Measurements from ENCODE around the gene NT5C3A. TPM values are rescaled to one million over a fixed set of nuclear protein-coding genes. Genes with fewer than 3 reads are reported as not detected.

NT5C3A gene
- total RNA-seq, result 10 to 100 TPM; 19.5 to 23.8 TPM
- 18.9 TPM for polyA plus RNA-seq (ENCODE audit: insufficient read depth, low read depth, low replicate concordance)
- long read RNA-seq, donor 1, transcript NT5C3A-201 (9 exons, 1,704 nt), result minor isoform, 10 of 23 reads
- long read RNA-seq, donor 1, transcript NT5C3A-204 (10 exons, 1,759 nt), result major isoform, 11 of 23 reads
- long read RNA-seq, donor 1, partial matches to known transcripts, result 0 of 23 reads
- long read RNA-seq, donor 1, other reads (novel, unspliced or antisense), result 0 of 23 reads
- long read RNA-seq, donor 2, transcript NT5C3A-204 (10 exons, 1,759 nt), result major isoform, 7 of 15 reads
- long read RNA-seq, donor 2, partial matches to known transcripts, result 0 of 15 reads
- long read RNA-seq, donor 2, other reads (novel, unspliced or antisense), result 0 of 15 reads

DNA sequence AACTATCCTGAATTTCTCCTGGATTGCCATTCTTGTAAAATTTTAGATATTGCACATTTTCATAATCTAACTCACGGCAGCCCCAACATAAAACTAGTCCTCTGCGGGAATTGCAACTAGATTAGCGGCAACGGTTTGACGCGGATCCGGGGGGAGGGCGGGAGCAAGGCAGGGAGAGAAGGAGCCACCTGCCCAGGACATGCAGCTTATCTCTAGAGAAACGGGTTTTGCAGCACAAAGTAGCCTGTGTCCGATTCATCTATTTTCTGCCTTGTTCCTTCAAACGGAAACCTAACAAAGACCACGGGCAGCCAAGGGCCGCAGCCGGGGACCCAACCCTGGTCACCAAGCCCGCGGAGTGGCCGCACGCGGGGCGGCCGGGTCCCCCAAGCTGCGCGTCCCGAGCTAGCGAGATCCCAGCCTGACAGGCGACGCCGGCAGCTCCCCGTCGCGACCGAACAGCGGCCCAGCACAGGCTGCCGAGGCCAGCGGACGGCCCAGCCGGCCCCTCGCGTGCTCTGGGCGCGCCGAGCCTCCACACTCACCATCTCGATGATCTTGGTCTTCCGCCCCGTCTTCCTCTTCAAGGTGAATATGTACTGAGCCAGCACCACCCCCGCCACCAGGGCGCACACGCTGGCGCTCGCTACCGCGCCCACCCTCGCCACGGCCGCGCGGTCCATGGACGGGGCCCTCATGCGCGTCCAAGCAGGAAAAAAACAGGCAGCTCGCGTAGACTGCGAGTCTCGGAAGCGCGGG, at the start of gene NT5C3A:
Gene NT5C3A, minus strand, starts transcription at position 754 of the 759 bp plus-strand sequence. Its CDS starts 71 bp downstream, at position 683.
- no peaks in the 10 kb centered on the region for H3K9me3 ChIP-seq
- peak; percentile 36 for DNase-seq
- peak within 1 kb of the TSS; percentile 92 to 96 for H3K27ac ChIP-seq
- peaks cover 8% of the 10 kb centered on the region for H3K4me1 ChIP-seq
- intact Hi-C loops (cut with DNase I; ENCODE audit: low total_unique reads), result no loop called here
- peak within 1 kb of the TSS; percentile 81 to 93 for H3K4me3 ChIP-seq
- 0 to 1% methylated on average over 10 to 45 of the region's 66 CpGs for WGBS, 2 donors
- no peaks in the 10 kb centered on the region for H3K36me3 ChIP-seq (ENCODE audit: low read depth, missing control alignments)
- no peak for TF ChIP-seq POLR2A (IDR thresholded peaks at IDR 0.05)
- TF ChIP-seq, protein P1, sequence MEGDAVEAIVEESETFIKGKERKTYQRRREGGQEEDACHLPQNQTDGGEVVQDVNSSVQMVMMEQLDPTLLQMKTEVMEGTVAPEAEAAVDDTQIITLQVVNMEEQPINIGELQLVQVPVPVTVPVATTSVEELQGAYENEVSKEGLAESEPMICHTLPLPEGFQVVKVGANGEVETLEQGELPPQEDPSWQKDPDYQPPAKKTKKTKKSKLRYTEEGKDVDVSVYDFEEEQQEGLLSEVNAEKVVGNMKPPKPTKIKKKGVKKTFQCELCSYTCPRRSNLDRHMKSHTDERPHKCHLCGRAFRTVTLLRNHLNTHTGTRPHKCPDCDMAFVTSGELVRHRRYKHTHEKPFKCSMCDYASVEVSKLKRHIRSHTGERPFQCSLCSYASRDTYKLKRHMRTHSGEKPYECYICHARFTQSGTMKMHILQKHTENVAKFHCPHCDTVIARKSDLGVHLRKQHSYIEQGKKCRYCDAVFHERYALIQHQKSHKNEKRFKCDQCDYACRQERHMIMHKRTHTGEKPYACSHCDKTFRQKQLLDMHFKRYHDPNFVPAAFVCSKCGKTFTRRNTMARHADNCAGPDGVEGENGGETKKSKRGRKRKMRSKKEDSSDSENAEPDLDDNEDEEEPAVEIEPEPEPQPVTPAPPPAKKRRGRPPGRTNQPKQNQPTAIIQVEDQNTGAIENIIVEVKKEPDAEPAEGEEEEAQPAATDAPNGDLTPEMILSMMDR (IDR thresholded peaks at IDR 0.05), result no peak
- no peaks in the 10 kb centered on the region for H3K27me3 ChIP-seq

DNA sequence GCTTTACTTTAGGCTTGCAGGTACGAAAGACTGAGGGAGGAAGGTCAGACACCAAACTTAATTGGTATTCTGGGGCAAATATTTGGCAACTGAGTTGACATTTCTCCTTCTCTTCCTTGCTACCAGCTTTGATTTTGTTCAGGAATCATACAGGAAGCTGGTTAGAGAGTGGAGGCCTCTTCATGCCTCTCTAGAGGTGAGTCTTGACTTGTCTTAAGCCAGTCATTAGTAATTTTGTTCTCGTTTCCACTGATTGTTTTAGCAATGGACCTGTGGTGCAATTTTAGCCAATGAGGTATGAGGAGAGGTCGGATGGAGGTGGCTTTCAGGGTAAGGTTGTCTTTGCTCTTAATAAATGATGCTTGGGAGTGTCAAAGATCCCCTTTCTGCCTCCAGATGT, 49.0 kb upstream of the NT5C3A start:
- H3K9me3 ChIP-seq, result no peaks in the 10 kb centered on the region
- H3K27me3 ChIP-seq, result no peaks in the 10 kb centered on the region
- intact Hi-C loops (cut with DNase I; ENCODE audit: low total_unique reads), result no loop called here
- H3K4me3 ChIP-seq, result no peak overlapping the region
- H3K4me1 ChIP-seq, result peaks cover 14% of the 10 kb centered on the region
- WGBS, 2 donors, result 75 to 80% methylated on average over 3 of the region's 3 CpGs
- TF ChIP-seq, protein P1 (IDR thresholded peaks at IDR 0.05), result no peak
- no peak for TF ChIP-seq POLR2A (IDR thresholded peaks at IDR 0.05)
- H3K27ac ChIP-seq, result no peak overlapping the region
- DNase-seq, result no peak
- H3K36me3 ChIP-seq (ENCODE audit: low read depth, missing control alignments), result no peaks in the 10 kb centered on the region

DNA sequence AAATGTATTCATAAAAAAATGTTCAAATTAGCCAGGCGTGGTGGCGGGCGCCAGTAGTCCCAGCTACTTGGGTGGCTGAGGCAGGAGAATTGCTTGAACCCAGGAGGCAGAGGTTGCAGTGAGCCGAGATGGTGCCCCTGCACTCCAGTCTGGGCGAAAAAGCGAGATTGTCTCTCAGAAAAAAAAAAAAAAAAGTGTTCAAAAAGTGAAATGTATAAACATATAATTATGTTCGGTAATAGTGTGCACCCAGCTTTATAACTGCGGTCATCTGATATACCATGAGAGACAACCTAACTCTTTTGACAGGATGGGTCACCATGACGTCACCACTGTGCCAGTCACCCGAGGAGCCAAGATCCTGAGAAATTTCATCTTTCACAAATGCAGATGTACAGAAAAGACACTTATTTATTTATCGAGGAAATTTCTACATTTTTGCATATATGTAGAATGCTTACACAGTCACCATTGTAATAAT, 47.2 kb upstream of the NT5C3A start:
- Histone ChIP-seq H3K27me3 (no peaks in the 10 kb centered on the region), H3K9me3 (no peaks in the 10 kb centered on the region), H3K4me1 (peaks cover 14% of the 10 kb centered on the region), H3K36me3 (ENCODE audit: low read depth, missing control alignments) (no peaks in the 10 kb centered on the region), H3K27ac (peak overlapping the region in 1 of 2 donors; percentile 89), H3K4me3 (peak overlapping the region; percentile 88 to 97)
- TF ChIP-seq POLR2A (IDR thresholded peaks at IDR 0.05), result no peak
- TF ChIP-seq, protein P1 (IDR thresholded peaks at IDR 0.05), result peak in 1 of 3 experiments; percentile 11
- intact Hi-C loops (cut with DNase I; ENCODE audit: low total_unique reads), result no loop called here
- WGBS, 2 donors, result 10 to 16% methylated on average over 11 of the region's 11 CpGs
- peak; percentile 33 for DNase-seq

DNA sequence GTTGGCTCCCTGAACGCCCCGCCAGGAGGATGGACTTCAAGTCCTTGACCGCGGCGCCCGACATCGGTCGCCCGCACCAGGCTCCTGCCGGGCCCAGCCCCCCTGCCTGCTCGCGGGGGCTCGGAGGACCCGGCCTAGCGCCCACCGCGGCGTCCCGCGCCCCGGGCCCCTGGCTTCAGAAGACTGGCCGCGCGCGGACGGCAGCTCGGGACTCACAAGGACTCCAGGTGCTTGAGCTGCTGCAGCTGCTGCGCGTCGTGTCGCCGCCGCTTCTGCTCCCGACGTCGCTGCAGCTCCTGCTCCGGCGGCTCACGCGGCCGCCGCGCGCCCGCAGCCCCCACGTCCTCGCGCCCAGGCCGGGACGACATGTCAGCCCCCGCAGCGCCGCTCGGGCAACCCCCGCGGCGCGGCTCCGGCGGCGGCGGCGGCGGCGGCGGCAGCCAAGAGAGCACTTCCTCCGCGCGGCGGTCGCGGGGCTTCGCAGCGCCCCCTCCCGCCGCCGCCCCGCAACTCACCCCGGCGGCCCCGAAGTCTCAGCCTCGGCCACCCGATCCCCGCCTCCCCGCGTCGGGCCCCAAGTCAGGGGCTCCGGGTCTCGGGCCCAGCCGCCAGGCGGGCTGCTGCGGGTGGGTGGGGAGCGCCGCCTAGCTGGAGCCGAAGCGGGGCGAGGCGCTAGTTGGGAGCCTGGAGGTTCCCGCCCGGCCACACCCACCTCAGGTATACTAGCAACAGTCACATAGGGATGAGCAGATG, 46.6 kb upstream of the NT5C3A start, which contains the start of gene RP9:
Gene RP9, minus strand, starts transcription at position 400 of the 753 bp plus-strand sequence. Its CDS starts 32 bp downstream, at position 368.
- peaks cover 14% of the 10 kb centered on the region for H3K4me1 ChIP-seq
- no peaks in the 10 kb centered on the region for H3K36me3 ChIP-seq (ENCODE audit: low read depth, missing control alignments)
- H3K9me3 ChIP-seq, result no peaks in the 10 kb centered on the region
- TF ChIP-seq, protein P1 (IDR thresholded peaks at IDR 0.05), result peak; percentile 57 to 74 (median 57)
- no peak for TF ChIP-seq POLR2A (IDR thresholded peaks at IDR 0.05)
- WGBS, 2 donors, result 0% methylated on average over 6 to 38 of the region's 100 CpGs
- DNase-seq, result peak; percentile 73
- peak within 1 kb of the TSS; percentile 88 to 97 for H3K4me3 ChIP-seq
- intact Hi-C loops (cut with DNase I; ENCODE audit: low total_unique reads), result no loop called here
- H3K27ac ChIP-seq, result peak within 1 kb of the TSS; percentile 79 to 89
- no peaks in the 10 kb centered on the region for H3K27me3 ChIP-seq

Measured in testis (tissue), 5 donors.